Neuron (in vitro differentiated cells): Measurements from ENCODE around the gene ARNT2.

ENCODE experiments used
- H2AFZ ChIP-seq: one replicate; pipeline ENCODE4 v1.6.1; 2013; ENCODE audit warnings: low read depth, mild to moderate bottlenecking, inconsistent platforms, low read length, moderate library complexity
- H3K27me3 ChIP-seq: one replicate; pipeline ENCODE4 v1.6.1; 2013; ENCODE audit warnings: low read length; ENCODE audit not compliant: insufficient read depth
- H3K36me3 ChIP-seq: one replicate; pipeline ENCODE4 v1.6.1; 2013; ENCODE audit warnings: low read length; ENCODE audit not compliant: insufficient read depth
- H3K4me1 ChIP-seq: one replicate; pipeline ENCODE4 v1.6.1; 2013; ENCODE audit warnings: low read length; ENCODE audit not compliant: insufficient read depth
- H3K4me3 ChIP-seq: 2 replicates; pipeline ENCODE4 v1.5.1; 2013; ENCODE audit warnings: mild to moderate bottlenecking, low read length, moderate library complexity
- H3K9me3 ChIP-seq: one replicate; pipeline ENCODE4 v1.6.1; 2013; ENCODE audit warnings: low read length

ARNT2 gene

GRCh38 chr15:80404057-80404760 lies at the start of gene ARNT2:
ARNT2 (plus strand) TSS chr15:80404382; CDS start chr15:80404516, 134 bp downstream.
- Histone ChIP-seq H3K27me3 (no peaks in the 10 kb centered on the region), H3K4me3 (peak within 1 kb of the TSS; percentile 71), H3K4me1 (peaks cover 36% of the 10 kb centered on the region), H3K36me3 (no peaks in the 10 kb centered on the region), H3K9me3 (no peaks in the 10 kb centered on the region), H2AFZ (peak within 1 kb of the TSS; percentile 85)

- no peak overlapping the region for H2AFZ ChIP-seq
- no peaks in the 10 kb centered on the region for H3K36me3 ChIP-seq
- H3K27me3 ChIP-seq = no peaks in the 10 kb centered on the region
- no peak overlapping the region for H3K4me3 ChIP-seq
- peaks cover 17% of the 10 kb centered on the region for H3K9me3 ChIP-seq
- H3K4me1 ChIP-seq = no peaks in the 10 kb centered on the region
Measured at GRCh38 chr15:80367094-80367493, 37.1 kb upstream of the ARNT2 start.

DNA sequence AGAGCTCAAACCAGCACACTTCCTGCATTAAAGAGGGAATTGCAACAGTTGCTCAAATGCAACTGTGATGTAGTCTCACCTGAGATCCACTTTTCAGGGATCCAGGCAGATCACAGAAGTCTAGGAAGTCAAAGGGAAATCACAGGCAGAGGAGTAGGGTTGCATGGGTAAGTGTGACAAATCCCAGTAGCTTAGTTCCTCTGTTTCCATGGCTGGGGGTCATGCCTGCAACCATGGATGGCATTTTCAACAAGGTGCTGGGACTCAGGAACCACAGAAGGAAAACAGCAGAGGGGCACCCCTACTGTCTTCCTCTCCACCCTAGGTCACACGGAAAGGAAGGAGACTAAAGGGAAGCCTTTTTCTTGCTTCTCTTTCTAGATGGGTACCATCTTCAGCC lies 36.5 kb upstream of the ARNT2 start:
- no peaks in the 10 kb centered on the region for H3K4me1 ChIP-seq
- no peaks in the 10 kb centered on the region for H3K27me3 ChIP-seq
- H2AFZ ChIP-seq = no peak overlapping the region
- H3K9me3 ChIP-seq = peaks cover 17% of the 10 kb centered on the region
- no peaks in the 10 kb centered on the region for H3K36me3 ChIP-seq
- H3K4me3 ChIP-seq = no peak overlapping the region

DNA sequence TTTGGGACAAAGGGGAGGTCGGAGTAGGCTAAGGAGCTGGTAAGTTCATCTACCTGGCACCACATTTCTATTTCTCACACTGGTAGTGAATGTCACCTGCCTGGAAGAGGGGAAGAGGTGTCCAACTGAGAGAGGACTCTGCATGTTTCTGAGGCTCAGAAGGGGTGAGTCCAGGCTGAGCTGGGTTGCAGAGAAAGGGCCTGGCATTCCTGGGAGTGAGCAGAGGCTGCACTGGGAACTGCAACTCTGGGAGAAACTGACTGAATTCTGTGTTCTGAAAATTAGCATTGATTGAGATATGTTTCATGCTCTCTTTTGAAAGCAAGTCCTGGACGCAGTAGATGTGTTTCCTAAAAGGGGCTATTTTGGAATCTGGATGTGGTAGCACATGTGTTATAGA lies 32.3 kb upstream of the ARNT2 start:
- H3K9me3 ChIP-seq = peaks cover 12% of the 10 kb centered on the region
- H3K4me3 ChIP-seq = no peak overlapping the region
- no peaks in the 10 kb centered on the region for H3K36me3 ChIP-seq
- peaks cover 2% of the 10 kb centered on the region for H3K4me1 ChIP-seq
- H2AFZ ChIP-seq = no peak overlapping the region
- no peaks in the 10 kb centered on the region for H3K27me3 ChIP-seq

DNA sequence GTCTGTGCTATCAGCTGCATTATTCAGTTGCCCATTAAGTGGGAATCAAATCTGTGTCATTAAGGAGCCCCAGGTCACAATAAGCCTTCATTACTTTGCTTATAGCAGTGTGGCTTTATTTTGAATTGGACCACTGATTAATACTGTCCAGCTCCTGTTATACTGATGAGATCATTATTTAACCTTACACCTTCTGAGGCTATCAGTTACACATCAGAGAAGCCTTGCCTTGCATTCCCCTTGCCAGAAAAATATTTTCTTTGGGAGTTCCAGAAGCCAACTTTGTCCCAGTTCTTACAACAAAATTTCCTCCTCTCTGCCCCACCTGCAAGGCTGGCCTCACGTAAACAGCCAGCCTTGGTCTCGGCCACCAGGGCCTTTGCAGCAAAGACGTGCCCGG lies 29.7 kb upstream of the ARNT2 start:
- H3K4me1 ChIP-seq = peaks cover 8% of the 10 kb centered on the region
- no peaks in the 10 kb centered on the region for H3K27me3 ChIP-seq
- peaks cover under 1% of the 10 kb centered on the region for H3K9me3 ChIP-seq
- no peaks in the 10 kb centered on the region for H3K36me3 ChIP-seq
- H3K4me3 ChIP-seq = no peak overlapping the region
- H2AFZ ChIP-seq = no peak overlapping the region

GRCh38 chr15:80375968-80376891 lies 28.0 kb upstream of the ARNT2 start:
- no peaks in the 10 kb centered on the region for H3K9me3 ChIP-seq
- H3K27me3 ChIP-seq = no peaks in the 10 kb centered on the region

GRCh38 chr15:80379693-80380092 lies 24.5 kb upstream of the ARNT2 start:
- Histone ChIP-seq H3K4me1 (peaks cover 25% of the 10 kb centered on the region), H3K4me3 (peak overlapping the region; percentile 33), H3K9me3 (no peaks in the 10 kb centered on the region), H3K36me3 (no peaks in the 10 kb centered on the region), H3K27me3 (no peaks in the 10 kb centered on the region), H2AFZ (peak overlapping the region; percentile 75)

More at GRCh38 chr15:80375968-80376891, 28.0 kb upstream of the ARNT2 start:
- Histone ChIP-seq H2AFZ (no peak overlapping the region), H3K4me1 (peaks cover 26% of the 10 kb centered on the region), H3K36me3 (no peaks in the 10 kb centered on the region), H3K4me3 (no peak overlapping the region)

- Histone ChIP-seq H3K9me3 (no peaks in the 10 kb centered on the region), H3K27me3 (no peaks in the 10 kb centered on the region), H3K36me3 (no peaks in the 10 kb centered on the region), H3K4me1 (peaks cover 25% of the 10 kb centered on the region), H3K4me3 (peak overlapping the region; percentile 33), H2AFZ (peak overlapping the region; percentile 75)
Measured at GRCh38 chr15:80380154-80380553, 24.0 kb upstream of the ARNT2 start.

DNA sequence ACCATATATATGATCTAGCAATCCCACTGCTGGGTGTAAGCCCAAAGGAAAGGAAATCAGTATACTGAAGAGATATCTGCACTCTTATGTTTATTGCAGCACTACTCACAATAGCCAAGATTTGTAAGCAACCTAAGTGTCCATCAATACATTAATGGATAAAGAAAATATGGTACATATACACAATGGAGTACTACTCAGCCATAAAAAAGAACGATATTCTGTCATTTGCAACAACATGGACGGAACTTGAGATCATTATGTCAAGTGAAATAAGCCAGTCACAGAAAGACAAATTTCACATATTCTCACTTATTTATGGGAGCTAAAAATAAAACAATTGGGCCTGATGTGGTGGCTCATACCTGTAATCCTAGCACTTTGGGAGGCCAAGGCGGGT lies 21.9 kb upstream of the ARNT2 start:
- Histone ChIP-seq H2AFZ (no peak overlapping the region), H3K9me3 (no peaks in the 10 kb centered on the region), H3K27me3 (no peaks in the 10 kb centered on the region), H3K36me3 (no peaks in the 10 kb centered on the region), H3K4me1 (peaks cover 25% of the 10 kb centered on the region), H3K4me3 (no peak overlapping the region)

- H3K9me3 ChIP-seq = no peaks in the 10 kb centered on the region
- H3K4me3 ChIP-seq = no peak overlapping the region
- no peaks in the 10 kb centered on the region for H3K36me3 ChIP-seq
- peaks cover 21% of the 10 kb centered on the region for H3K4me1 ChIP-seq
- no peaks in the 10 kb centered on the region for H3K27me3 ChIP-seq
- no peak overlapping the region for H2AFZ ChIP-seq
Measured at GRCh38 chr15:80384432-80384831, 19.8 kb upstream of the ARNT2 start.

- H3K9me3 ChIP-seq = no peaks in the 10 kb centered on the region
- H3K36me3 ChIP-seq = no peaks in the 10 kb centered on the region
- H2AFZ ChIP-seq = no peak overlapping the region
- H3K4me3 ChIP-seq = no peak overlapping the region
- H3K4me1 ChIP-seq = peaks cover 8% of the 10 kb centered on the region
- H3K27me3 ChIP-seq = no peaks in the 10 kb centered on the region
Measured at GRCh38 chr15:80386151-80386550, 18.0 kb upstream of the ARNT2 start.

GRCh38 chr15:80388326-80388725 lies 15.9 kb upstream of the ARNT2 start:
- Histone ChIP-seq H2AFZ (no peak overlapping the region), H3K4me1 (peaks cover 6% of the 10 kb centered on the region), H3K4me3 (no peak overlapping the region), H3K9me3 (no peaks in the 10 kb centered on the region), H3K27me3 (no peaks in the 10 kb centered on the region), H3K36me3 (no peaks in the 10 kb centered on the region)

- H3K27me3 ChIP-seq = no peaks in the 10 kb centered on the region
- no peak overlapping the region for H3K4me3 ChIP-seq
- no peak overlapping the region for H2AFZ ChIP-seq
- H3K36me3 ChIP-seq = no peaks in the 10 kb centered on the region
- peaks cover 6% of the 10 kb centered on the region for H3K4me1 ChIP-seq
- H3K9me3 ChIP-seq = no peaks in the 10 kb centered on the region
Measured at GRCh38 chr15:80389370-80389769, 14.8 kb upstream of the ARNT2 start.
